NCI-H82 treated with DMSO at 0.1 percent for 48 hours (cell line): ENCODE data around the gene GBGT1.
A peak's percentile ranks its signal among the peaks of the same experiment; 100 is the strongest.
"Not testable (repeated sequence)": the region's sequence is repeated elsewhere in the genome, so short reads cannot be mapped to it uniquely, and the experiment has no call there.

Experiments used
- DNase-seq: peaks from one replicate; lab custom pipeline; 2025; ENCODE audit not compliant: unreplicated experiment; lab: John Stamatoyannopoulos, UW

The GBGT1 gene

DNA sequence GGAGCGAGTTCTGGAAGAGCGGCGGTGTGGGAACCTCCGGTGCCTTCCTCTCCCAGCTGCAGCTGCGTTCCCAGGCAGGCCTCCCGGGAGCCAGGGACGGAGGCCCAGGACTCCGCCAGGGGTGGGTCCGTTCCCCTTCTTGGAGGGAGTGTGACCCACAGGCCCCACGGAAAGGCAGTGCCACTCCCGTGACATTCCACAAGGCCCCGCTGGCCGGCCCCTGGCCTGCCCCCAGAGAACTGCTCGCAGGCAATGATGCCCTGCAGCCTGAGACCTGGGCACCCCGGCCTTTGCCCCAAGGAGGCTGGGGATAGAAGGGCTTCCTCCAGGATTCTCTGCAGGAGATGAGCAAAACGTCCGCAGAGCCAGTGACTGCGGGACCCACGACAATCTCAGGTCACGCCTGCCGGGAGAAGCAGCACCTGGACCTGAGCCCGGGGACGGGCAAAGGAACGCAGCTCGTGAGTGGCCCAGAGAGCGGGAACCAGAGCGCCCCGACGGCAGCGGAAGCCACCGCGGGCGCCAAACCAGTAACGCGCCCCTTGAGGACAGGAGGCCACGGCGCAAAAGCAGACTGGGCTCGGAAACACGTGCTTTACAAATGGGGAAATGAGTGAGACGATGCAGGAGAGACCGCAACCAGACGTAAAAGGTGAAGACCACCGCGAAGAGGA is 36.1 kb upstream of the GBGT1 start:
- no peak for DNase-seq

DNA sequence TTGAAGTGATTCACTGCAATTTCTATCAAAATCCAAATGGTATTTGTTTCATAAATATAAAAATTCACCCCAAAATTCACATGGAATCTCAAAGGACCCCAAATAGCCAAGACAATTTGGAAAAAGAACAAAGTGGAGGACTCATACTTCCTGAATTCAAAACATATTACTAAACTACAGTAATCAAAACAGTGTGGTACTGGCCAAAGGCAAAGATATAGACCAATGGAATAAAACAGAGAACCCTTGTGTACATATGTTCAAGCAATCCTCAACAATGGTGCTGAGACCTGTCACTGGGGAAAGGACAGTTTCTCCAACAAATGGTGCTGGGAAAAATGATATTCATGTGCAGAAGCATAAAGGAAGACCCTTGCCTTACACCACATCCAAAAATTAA is 31.3 kb upstream of the GBGT1 start:
- DNase-seq, result no peak

DNA sequence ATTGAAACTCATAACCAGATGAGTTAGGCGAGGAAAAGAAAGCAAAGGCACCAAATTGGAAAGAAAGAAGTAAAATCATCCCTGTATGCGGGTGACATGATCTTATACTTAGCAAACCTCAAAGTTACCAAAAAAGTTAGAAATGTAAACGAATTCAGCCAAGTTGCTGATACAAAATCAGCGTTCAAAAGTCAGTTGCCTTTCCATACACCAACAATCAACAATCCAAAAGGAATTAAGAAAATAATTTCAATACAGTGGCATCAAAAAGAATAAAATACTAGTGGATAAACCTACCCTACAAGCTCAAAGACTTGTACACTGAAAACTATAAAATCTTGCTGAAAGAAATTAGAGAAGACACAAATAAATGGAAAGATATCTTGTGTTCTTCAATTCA is 30.9 kb upstream of the GBGT1 start:
- no peak for DNase-seq

DNA sequence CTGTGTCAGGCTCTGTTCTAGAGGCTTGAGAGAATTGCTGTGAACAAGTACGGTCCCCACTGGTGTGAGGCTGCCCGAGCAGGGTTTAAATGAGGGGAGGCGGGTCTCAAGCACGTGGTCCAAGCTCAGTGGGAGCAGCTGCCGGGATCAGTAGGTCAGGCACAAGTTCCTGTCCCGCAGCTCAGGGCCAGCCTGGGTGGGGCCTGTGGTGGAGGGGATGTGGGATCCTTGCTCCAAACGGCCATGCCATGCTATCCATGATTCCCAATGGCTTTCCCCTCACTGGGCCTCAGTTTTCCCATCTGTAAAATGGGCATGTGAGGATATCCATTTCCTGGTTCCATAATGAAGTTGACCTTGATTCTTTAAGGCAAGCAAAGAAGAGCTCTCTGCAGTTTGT is 28.3 kb upstream of the GBGT1 start:
- DNase-seq, result no peak

DNA sequence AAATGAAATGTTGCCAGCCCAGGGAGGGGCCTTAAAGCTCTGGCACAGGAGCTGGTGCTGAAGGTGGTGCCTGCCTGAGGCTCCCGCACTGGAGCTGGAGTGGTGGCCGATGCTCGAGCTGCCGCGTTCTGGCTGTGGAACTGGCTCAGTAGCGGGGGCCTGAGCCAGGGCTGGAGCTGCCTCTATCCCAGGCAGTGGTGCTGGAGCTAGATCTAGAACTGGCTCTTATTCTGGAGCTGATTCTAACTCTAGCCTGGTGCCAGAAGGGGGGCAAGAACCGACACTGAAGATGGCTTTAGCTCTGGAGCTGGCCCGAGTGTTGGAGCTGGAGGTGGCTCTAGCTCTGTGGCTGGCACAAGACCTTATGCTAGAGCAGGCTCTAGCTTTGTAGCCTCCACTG is 26.1 kb upstream of the GBGT1 start:
- DNase-seq, result no peak

DNA sequence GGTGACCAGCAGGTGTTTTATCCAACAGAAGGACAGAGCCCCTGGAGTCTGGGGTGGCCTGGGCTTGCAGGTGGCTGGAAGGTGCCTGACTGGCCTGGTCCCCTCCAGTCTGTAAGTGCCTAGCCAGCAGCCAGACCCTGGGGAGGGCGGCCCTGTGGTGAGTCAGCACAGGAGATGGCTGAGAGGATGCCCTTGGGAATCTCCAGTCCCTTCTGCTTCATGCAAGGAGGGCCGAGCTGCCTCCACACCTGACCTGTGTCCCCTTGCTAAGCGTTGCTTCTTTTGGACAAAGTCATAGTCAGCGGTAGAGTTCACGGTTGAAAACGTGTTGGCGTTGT is 25.1 kb upstream of the GBGT1 start:
- DNase-seq, result no peak

DNA sequence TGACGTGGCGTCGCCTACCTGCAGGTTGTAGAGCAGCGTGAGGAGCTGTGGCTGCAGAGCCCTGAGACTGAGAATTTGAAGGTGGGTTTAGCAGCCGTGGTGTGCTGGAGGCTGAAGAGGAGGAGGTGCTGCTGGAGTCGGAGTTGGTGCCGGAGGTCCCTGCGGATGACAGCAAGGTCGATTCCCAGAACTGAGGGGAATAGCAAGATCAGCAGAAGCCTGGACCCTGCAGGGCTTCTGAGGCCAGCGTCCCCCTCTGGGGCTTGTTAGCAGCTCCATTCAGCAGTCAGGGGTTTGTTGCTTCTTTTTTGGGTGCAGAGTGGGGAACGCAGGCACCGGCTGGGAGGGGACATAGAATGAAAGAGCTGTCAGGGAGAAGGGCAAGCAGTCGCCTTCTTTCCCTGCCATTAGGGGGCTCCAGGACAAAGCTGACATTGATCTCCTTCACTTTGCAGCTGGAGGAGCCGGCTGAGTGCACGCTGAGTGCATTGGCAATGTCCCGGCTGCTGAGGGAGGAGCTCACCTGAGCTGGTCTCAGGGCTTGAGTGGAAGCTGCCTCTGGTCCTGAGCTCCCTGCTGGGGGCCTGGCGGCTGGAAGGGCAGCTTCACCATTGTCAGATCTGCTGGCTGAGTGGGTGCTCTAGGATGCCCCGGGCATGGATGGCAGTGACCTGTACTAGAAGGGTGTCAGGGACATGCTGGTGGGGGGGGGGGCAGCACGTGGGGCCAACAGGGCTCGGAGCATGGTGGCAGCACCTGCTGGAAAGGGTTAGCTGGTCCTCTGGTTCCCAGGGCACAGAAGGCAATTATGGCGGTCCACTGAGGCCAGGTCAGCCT is 24.5 kb upstream of the GBGT1 start:
- no peak for DNase-seq

DNA sequence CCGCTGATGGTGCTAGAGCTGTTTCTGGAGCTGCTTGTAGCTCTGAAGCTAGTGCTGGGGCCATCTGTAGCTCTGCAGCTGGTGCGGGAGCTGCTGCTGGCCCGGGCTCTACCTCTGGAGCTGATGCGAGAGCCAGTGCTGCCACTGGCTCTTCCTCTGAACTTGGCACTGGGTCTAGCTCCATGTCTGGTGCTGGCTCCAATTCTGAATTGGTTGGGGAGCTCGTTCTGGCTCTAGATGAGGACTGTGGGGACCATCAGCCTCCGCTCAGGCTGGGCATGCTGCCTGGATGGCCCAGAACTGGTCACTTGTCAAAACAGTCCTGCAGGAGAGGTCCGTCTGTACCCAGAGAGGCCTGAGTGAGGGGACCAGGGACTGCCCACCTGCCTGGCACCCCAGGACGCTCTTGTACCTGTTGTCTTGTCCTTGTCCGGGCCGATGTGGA is 23.9 kb upstream of the GBGT1 start:
- no peak for DNase-seq

DNA sequence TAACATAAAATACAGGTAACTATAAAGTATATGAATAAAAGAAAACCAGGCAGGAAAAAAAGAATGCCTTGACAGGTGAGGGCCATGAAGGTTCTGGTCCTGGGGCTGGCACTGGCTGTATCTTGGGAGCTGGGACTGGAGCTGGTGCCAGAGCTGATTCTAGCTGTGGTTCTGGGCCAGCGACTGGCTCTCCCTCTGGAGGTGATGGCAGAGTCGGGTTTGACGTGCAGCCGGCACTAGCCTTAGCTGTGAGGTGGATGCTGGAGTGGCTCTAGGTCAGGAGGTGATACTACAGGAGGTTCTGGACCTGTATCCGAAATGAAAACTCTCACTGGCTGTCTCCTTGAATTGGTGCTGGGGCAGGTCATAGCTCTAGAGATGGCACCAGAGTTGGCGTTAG is 23.0 kb upstream of the GBGT1 start:
- DNase-seq, result no peak

DNA sequence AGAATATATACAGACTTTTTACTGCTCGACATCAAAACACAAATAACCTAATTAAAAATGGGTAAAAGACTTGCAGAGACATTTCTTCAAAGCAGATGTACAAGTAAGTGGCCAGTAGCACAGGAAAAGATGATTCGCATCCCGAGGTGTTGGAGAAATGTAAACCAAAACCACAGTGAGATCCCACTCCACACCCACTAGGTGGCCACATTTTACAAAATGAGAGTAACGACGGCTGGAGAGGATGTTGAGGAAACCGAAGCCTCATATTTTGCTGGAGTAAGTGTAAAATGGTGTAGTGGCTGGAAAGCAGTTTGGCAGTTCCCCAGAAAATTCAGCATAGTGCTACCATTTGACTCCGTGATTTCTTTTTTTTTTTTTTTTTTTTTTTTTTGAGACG is 21.3 kb upstream of the GBGT1 start:
- peak; percentile 17 for DNase-seq

DNA sequence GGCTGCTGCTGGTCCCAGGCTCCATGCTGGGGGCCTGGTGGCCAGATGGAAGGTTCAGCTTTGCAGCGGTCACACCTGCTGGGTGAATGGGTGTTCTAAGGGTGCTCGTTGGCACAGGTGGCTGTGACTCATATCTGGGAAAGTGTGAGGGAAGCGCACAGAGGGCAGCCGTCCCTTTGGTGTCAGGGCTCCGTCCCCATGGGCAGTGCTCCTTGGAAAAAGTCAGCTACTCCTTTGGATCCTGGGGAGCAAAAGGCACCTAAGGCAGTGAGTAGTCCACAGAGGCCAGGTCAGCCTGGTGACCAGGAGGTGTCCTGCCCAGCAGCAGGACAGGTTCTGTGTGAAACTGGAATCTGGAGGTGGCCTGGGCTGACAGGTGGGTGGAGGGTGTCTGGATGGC is 18.4 kb upstream of the GBGT1 start:
- no peak for DNase-seq

DNA sequence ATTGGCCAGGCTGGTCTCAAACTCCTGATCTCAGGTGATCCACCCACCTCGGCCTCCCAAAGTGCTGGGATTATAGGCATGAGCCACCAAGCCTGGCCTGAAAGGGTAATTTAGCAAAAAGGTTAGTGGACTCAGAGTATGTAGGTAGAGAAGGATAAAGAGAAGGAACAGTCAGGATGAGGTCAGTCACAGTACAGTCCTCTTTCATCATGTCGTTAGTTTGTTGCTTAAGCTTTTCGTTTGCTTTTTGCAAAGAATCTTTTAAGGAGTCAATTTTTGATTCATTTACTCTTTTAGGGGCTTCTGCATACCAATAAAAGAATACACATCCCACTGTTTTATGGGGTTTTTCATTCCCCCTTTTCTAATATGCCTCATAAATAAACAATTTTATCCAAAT is 17.8 kb upstream of the GBGT1 start:
- no peak for DNase-seq

DNA sequence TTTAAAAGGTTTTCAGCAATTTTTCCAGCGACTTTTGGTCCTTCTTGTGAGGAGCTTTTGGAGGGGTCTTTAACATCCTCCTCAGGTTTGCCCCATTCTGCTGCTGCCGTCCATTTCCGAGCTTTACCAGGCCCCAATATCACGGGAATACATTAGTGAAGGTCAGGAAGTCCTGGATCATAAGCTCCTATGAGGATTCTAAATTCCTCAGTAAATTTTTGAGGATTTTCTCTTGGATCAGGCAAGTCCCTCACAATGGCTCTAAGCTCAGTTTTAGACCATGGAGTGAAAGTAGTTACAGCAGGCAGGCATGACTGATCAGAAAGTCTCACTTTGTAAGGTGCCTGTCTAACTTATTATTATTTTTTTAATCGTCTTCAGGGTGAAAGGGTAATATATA is 17.2 kb upstream of the GBGT1 start:
- no peak for DNase-seq

DNA sequence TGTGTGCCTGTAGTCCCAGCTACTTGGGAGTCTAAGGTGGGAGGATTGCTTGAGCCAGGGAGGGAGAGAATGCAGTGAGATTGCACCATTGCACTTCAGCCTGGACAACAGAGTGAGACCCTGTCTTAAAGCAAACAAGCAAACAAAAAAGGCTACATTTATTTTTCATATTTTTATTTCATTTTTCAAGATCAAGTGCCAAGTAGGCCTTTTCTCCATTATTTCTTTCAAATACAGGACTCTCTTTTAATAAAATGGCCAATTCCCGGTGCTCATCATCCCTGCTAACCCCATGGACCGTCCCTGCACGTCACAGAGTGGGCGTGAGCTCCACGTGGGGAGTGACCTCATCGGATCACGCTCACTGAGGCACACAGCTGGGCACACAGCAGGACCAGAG is 9.3 kb upstream of the GBGT1 start:
- no peak for DNase-seq

DNA sequence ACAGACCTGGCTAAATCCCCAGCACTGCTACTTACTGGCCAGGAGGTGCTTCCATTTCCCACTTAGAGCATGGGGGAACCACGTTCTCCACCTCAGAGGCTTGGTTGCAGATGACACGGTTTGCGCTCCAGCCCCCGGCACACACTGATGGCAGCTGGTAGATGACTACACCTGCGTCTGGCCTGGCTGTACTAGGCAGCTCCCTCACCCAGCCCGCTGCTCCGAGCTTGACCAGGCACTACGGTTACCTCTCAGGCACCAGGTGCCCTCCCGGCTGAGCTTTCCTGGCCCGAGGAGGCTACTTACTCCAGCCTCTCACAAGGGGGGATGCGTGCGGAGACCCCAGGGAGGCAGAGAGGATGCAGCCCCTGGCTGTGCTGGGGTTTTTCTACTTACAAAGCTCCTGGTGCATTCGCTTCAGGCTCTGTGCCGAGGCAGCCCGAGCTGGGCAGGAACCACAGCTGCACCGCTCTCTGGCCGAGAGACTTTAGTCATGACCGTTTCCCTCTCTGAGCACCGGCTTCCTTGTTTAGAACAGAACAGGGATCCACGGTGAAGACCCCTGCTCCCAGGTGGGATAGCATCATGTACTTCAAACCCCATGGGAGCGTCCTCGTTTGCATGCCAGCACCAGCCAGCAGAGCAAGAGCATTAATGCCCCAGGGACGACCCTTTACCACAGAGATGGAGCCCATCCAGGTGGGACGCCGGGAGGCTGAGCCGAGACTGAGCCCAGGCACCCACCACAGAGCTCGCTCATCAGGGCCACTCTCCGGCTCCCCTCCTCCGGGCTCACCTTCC is 7.6 kb upstream of the GBGT1 start:
- no peak for DNase-seq

DNA sequence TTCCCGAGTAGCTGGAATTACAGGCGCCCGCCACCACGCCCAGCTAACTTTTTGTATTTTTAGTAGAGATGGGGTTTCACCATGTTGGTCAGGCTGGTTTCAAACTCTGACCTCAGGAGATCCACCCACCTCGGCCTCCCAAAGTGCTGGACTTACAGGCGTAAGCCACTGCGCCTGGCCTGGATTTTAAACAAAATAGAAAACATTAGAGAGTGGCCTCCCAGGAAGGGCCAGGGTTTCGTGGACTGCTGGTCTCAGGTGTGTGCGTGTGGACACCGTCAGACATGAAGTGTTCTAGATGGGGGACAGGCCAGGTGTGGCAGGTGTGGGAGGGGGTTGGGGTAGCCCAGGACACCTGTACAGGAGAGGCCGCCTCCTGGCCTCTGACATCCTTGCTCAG is 7.0 kb upstream of the GBGT1 start:
- DNase-seq, result no peak

DNA sequence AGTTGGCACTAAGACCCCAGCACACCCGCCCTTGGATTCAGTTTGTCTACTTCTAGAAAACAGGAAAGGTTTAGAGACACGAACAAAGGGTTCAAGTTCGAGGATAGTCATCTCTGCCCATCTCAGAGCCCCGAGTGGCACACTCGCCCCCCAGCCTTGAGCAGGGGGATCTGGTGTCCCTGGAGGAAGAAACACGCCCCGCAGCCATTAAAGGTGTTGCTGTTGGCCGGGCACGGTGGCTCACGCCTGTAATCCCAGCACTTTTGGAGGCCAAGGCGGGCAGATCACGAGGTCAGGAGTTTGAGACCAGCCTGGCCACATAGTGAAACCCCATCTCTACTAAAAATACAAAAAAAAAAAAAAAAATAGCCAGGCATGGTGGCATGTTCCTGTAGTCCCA is 6.0 kb upstream of the GBGT1 start:
- not testable (repeated sequence) for DNase-seq

DNA sequence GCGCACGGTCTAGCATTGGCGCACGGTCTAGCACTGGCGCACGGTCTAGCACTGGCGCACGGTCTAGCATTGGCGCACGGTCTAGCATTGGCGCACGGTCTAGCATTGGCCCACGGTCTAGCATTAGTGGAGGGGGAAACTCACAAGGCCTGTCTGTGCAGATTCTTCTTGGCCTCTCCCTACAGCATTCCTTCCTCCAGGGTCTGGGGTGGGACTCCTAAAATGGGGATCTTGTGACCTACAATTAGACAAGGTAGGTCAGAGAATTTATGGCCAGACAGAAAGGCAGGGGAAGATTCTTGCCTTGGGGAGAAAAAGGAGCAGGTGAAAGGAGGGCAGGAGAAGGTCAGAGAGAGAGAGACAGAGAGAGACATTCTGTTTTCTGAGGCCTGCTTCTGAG is 5.4 kb upstream of the GBGT1 start:
- no peak for DNase-seq

DNA sequence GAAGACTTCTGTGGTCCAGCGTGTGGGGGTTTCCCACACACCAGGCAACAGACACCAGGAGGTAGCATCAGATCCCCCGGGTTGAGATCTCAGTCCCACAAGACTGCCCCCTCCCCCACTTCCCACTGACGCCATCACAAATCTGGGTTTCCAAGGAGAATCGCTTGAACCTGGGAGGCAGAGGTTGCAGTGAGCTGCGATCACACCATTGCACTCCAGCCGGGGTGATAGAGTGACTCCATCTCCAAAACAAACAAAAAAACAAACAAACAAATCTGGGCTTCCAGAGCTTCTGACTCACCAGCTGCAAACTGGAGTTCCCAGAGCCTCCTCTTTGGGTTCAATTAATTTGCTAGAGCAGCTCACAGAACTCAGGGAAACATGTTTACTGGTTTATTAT is 4.7 kb upstream of the GBGT1 start:
- DNase-seq, result no peak

DNA sequence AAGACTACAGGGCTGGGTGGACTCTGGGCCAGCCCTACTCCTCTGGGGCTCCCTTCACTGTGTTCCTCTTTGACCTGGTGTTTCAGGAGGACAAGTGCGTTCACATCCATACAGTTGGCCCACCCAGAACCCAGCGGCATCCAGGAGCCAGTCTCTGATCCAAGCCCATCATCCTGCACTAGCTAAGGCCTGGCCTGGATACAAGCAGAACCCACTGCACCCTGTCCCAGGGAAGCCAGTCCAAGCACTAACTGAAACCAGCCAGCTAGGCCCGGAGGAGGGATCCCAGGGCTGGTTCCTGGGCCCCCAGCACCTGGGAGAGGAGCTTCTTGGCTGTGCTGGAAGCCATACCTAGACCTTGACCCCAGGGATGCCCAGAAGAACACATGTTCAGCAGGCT is 4.1 kb upstream of the GBGT1 start:
- no peak for DNase-seq

DNA sequence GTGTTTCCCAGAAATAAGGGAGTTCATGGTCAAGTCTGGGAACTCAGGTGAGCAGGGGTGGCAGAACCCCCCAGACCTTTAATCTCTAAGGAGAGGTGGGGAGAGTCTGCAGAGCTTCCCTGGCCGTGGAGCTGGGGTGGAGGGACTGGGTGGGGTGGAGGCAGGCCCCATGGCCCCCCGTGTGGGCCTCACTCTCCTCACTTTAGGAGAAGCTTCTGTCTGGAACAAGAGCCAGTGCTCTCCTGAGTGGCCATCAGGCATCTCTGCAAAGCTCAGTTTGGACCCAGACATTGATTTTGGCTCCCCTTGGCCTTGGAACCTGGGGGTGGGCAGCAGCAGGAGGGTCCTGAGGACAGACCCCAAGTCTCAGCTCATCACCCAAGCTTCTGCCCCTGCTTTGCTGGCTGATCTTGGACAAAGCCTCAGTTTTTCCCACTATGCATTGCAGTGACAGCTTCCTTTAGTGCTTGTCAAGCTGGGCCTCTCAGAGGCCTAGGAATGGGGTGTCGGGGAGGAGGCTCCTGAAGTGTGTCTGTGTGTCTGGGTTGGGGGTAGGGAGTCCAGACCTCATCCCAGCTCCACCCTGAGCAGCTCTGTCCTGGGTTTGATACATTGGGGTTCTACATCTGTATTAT is 3.5 kb upstream of the GBGT1 start:
- no peak for DNase-seq

DNA sequence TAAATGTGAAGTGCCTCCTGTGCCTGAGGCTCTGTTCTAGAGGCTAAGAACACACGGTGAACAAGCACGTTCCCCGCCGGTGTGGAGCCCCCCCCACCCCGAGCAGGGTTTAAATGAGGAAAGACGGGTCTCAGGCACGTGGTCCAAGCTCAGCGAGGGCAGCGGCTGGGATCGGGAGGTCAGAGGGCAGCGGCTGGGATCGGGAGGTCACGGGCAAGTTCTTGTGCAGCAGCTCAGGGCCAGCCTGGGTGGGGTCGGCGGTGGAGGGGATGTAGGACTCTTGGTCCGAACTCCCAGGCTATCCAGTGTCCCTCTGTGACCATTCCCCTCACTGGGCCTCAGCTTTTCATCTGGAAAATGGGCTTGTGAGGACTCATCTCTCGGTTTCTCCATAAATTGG is 2.7 kb upstream of the GBGT1 start:
- DNase-seq, result no peak
